Esophagus (tissue), 2 donors: Measurements from ENCODE around the gene UHRF1. TPM values are rescaled to one million over a fixed set of nuclear protein-coding genes. Genes with fewer than 3 reads are reported as not detected.

Experiments
- H3K27ac ChIP-seq, 2 donors: one replicate each; pipeline ENCODE4 v1.5.1; 2013; ENCODE audit warnings: low read depth in 2 of 2, mild to moderate bottlenecking in 2 of 2, inconsistent platforms in 1 of 2, low read length in 1 of 2, moderate library complexity in 1 of 2
- H3K27me3 ChIP-seq, 2 donors: one replicate each; pipeline ENCODE4 v1.6.1; 2013; ENCODE audit warnings: low read length in 2 of 2, control low read depth in 1 of 2, mild to moderate bottlenecking in 1 of 2; ENCODE audit not compliant: insufficient read depth in 2 of 2, control insufficient read depth in 1 of 2
- H3K36me3 ChIP-seq, 2 donors: one replicate each; pipeline ENCODE4 v1.6.1; 2013; ENCODE audit warnings: low read length in 1 of 2; ENCODE audit not compliant: control insufficient read depth in 2 of 2, insufficient read depth in 2 of 2
- H3K4me1 ChIP-seq, 2 donors: one replicate each; pipeline ENCODE4 v1.6.1; 2013; ENCODE audit warnings: low read length in 1 of 2; ENCODE audit not compliant: control insufficient read depth in 2 of 2, insufficient read depth in 2 of 2
- H3K4me3 ChIP-seq, 2 donors: one replicate each; pipeline ENCODE4 v1.5.1; 2013; ENCODE audit warnings: low read length in 2 of 2, mild to moderate bottlenecking in 2 of 2, low read depth in 1 of 2, moderate library complexity in 1 of 2
- H3K9me3 ChIP-seq, 2 donors: one replicate each; pipeline ENCODE4 v1.6.1; 2013; ENCODE audit warnings: mild to moderate bottlenecking in 2 of 2, low read depth in 1 of 2, low read length in 1 of 2, moderate library complexity in 1 of 2; ENCODE audit not compliant: control insufficient read depth in 2 of 2, insufficient read depth in 1 of 2
- WGBS, 2 donors: extraction: QIAGEN DNeasy Blood & Tissue Kit; methylation state at CpG; one replicate each; pipeline ENCODE4 v1.1.7; 2013; 5-methylcytosine and 5-hydroxymethylcytosine counted together
- polyA plus RNA-seq, 2 donors: library from polyadenylated mRNA; stranded (reverse); fragments of 200-250 nt; gene quantifications; one replicate each; pipeline ENCODE4 v1.2.3, GENCODE V29; 2013
- donor health status: healthy with polysubstance abuse.
- donor health status: Bipolar disorder and iron deficiency.

Gene UHRF1
- polyA plus RNA-seq, 2 donors = 7.8 to 10.0 TPM

DNA sequence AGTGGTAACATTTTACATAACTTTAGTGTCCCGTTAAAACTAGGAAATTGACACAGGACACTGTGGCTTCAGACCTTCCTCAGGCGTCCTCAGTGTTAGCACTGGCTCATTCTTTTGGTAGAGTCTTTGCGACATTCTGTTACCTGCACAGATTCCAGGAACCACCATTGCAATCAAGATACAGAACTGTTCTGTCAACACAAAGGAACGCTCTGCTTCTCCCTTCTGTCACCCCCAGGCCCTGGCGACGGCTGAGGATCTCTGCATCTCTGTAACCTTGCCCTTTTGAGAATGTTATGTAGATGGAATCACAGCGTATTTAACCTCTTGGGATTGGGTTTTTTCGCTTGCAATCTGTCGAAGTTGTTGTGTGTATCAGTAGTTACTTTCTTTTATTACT is 82.2 kb downstream of the UHRF1 start:
- Histone ChIP-seq H3K4me1 (peaks cover 6 to 7% of the 10 kb centered on the region in 2 donors), H3K27ac (no peak overlapping the region), H3K9me3 (no peaks in the 10 kb centered on the region), H3K36me3 (peaks cover 4 to 6% of the 10 kb centered on the region in 2 donors), H3K27me3 (no peaks in the 10 kb centered on the region), H3K4me3 (no peak overlapping the region)
- 87 to 89% methylated on average over 9 of the region's 9 CpGs for WGBS, 2 donors

- Histone ChIP-seq H3K27ac (no peak overlapping the region), H3K27me3 (no peaks in the 10 kb centered on the region), H3K4me1 (peaks cover 6 to 7% of the 10 kb centered on the region in 2 donors), H3K4me3 (no peak overlapping the region), H3K36me3 (peaks cover 4 to 7% of the 10 kb centered on the region in 2 donors), H3K9me3 (no peaks in the 10 kb centered on the region)
- 81 to 90% methylated on average over 13 of the region's 13 CpGs for WGBS, 2 donors
These were observed 82.8 kb downstream of the UHRF1 start for GRCh38 chr19:4991996-4992698.

- Histone ChIP-seq H3K27ac (no peak overlapping the region), H3K27me3 (no peaks in the 10 kb centered on the region), H3K4me1 (peaks cover 3 to 5% of the 10 kb centered on the region in 2 donors), H3K9me3 (no peaks in the 10 kb centered on the region), H3K36me3 (peaks cover 4 to 7% of the 10 kb centered on the region in 2 donors), H3K4me3 (no peak overlapping the region)
- WGBS, 2 donors = 85 to 87% methylated on average over 3 of the region's 3 CpGs
These were observed 84.4 kb downstream of the UHRF1 start for GRCh38 chr19:4993683-4994082.

DNA sequence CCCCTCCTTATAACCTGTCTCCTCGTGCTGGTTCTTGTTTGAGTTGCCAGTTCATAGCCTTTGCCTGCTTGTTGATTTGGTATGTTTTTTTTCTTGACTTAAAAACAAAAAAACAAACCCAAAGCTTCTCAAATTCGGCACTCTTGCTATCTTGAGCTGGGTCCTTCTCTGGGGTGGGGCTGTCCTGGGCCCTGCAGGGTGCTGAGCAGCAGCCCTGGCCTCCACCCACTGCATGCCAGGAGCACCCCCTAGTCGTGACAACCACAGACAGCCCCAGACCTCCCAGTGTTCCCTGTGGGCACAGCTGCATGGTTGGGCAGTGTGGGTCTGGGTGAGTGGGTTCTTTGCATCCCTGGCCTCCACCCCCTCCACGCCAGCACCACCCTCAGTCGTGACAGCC is 87.4 kb downstream of the UHRF1 start:
- H3K4me3 ChIP-seq = no peak overlapping the region
- H3K4me1 ChIP-seq = no peaks in the 10 kb centered on the region
- H3K36me3 ChIP-seq = peaks cover 4 to 5% of the 10 kb centered on the region in 2 donors
- H3K9me3 ChIP-seq = no peaks in the 10 kb centered on the region
- no peaks in the 10 kb centered on the region for H3K27me3 ChIP-seq
- no peak overlapping the region for H3K27ac ChIP-seq
- WGBS, 2 donors = 74 to 82% methylated on average over 5 of the region's 5 CpGs

DNA sequence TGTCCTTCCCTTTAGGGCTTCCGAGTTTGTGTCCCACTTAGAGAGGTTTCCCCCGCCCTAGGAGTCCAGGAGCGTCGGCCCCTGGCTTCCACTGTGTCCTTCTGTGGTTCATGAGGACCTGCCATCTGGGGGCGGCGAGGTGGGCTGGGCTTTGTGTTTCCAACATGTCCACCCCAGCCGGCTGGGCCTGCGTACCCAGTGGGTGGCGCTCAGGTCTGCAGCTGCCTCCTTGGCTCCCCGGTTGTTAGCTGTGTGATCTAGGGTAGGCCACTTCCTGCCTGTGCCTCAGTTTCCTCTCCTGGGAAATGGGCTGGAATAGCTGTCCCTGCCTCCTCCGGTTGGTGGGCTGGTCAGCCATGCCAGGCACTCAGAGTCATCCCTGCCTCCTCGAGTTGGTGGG is 88.0 kb downstream of the UHRF1 start:
- no peaks in the 10 kb centered on the region for H3K27me3 ChIP-seq
- no peaks in the 10 kb centered on the region for H3K4me1 ChIP-seq
- no peaks in the 10 kb centered on the region for H3K9me3 ChIP-seq
- WGBS, 2 donors = 95% methylated on average over 12 of the region's 12 CpGs
- H3K27ac ChIP-seq = no peak overlapping the region
- no peak overlapping the region for H3K4me3 ChIP-seq
- peaks cover 4 to 5% of the 10 kb centered on the region in 2 donors for H3K36me3 ChIP-seq

DNA sequence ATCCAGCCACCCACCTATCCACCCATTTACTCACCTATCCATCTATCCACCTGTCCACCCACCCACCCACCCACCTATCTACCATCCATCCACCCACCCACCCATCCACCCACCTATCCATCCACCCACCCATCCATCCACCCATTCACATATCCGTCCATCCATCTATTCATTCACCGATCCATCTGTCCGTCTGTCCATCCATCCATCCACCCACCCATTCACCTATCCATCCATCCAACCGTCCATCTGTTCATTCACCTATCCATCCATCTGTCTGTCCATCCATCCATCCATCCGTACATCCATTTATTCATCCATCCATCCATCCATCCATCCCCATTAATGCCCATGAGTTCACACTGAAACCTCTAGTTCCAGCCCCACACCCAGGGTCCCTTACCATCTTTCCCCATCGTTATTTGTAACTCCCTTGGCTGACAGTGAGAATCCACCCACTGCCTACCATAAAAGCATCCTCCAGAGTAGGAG is 90.9 kb downstream of the UHRF1 start:
- H3K27ac ChIP-seq = no peak overlapping the region
- H3K4me3 ChIP-seq = no peak overlapping the region
- peaks cover 4 to 5% of the 10 kb centered on the region in 2 donors for H3K36me3 ChIP-seq
- no peaks in the 10 kb centered on the region for H3K4me1 ChIP-seq
- H3K9me3 ChIP-seq = no peaks in the 10 kb centered on the region
- WGBS, 2 donors = 89 to 92% methylated on average over 6 of the region's 6 CpGs
- no peaks in the 10 kb centered on the region for H3K27me3 ChIP-seq

GRCh38 chr19:5001615-5002014 is 92.3 kb downstream of the UHRF1 start:
- Histone ChIP-seq H3K27me3 (no peaks in the 10 kb centered on the region), H3K4me3 (no peak overlapping the region), H3K36me3 (peaks cover 0 to 6% of the 10 kb centered on the region in 2 donors), H3K9me3 (no peaks in the 10 kb centered on the region), H3K4me1 (no peaks in the 10 kb centered on the region), H3K27ac (no peak overlapping the region)
- 61 to 68% methylated on average over 3 of the region's 3 CpGs for WGBS, 2 donors

- Histone ChIP-seq H3K4me3 (no peak overlapping the region), H3K4me1 (no peaks in the 10 kb centered on the region), H3K27ac (no peak overlapping the region), H3K9me3 (no peaks in the 10 kb centered on the region), H3K27me3 (no peaks in the 10 kb centered on the region), H3K36me3 (peaks cover 0 to 4% of the 10 kb centered on the region in 2 donors)
- WGBS, 2 donors = 52 to 53% methylated on average over 4 of the region's 4 CpGs
These were observed 92.8 kb downstream of the UHRF1 start for GRCh38 chr19:5002143-5002542.

DNA sequence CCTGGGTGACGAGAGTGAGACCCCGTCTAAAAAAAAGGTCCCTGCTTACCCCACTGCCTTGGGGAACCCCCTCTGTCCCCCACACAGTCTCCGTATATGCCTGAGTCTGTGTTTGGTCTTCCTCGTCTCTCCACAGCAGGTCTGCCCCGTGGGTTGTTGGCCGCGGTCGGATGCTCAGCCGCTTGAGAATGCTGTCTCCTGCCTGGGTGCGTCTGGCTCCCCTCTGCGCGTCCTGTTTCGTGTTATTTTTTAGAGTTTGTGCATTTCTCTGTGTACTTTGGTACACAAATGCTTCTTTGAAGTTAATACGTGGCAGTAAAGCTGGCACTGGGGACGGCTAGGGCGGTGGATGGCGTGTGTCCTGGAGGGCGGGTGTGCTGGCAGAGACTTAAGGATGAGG is 94.5 kb downstream of the UHRF1 start:
- 78 to 85% methylated on average over 18 of the region's 18 CpGs for WGBS, 2 donors
- Histone ChIP-seq H3K4me3 (no peak overlapping the region), H3K27ac (no peak overlapping the region)

DNA sequence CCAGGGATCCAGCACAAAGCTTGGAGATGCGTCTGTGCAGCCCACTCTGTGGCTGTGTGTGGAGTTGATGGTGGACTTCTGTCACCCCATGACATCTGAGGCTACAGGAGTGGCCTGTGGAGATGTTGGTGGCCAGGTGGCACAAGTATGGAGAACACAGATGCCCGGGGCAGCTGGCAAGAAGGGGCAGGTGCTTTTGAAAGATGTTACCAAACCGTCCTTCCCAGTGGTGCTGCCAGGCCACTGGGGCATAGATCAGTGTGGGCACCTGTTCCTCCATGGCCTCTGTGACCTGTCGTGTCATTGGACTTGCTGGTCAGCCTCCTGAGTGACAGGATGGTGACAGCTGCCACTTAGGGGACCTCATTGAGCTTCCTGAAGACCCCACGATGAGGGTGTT is 95.8 kb downstream of the UHRF1 start:
- H3K9me3 ChIP-seq = no peaks in the 10 kb centered on the region
- H3K36me3 ChIP-seq = peaks cover 0 to 4% of the 10 kb centered on the region in 2 donors
- H3K27ac ChIP-seq = no peak overlapping the region
- no peak overlapping the region for H3K4me3 ChIP-seq
- no peaks in the 10 kb centered on the region for H3K27me3 ChIP-seq
- WGBS, 2 donors = 79 to 87% methylated on average over 5 of the region's 5 CpGs
- no peaks in the 10 kb centered on the region for H3K4me1 ChIP-seq

More for the DNA sequence above, 94.5 kb downstream of the UHRF1 start:
- Histone ChIP-seq H3K9me3 (no peaks in the 10 kb centered on the region), H3K4me1 (no peaks in the 10 kb centered on the region), H3K27me3 (no peaks in the 10 kb centered on the region), H3K36me3 (peaks cover 0 to 4% of the 10 kb centered on the region in 2 donors)
